Endothelial cell (in vitro differentiated cells): ENCODE measurements around the gene TKTL1. TPM values are rescaled to one million over a fixed set of nuclear protein-coding genes. Genes with fewer than 3 reads are reported as not detected.

Source experiments
- DNase-seq: peaks from one replicate; pipeline ENCODE4 v3.0.0; 2021; ENCODE audit warnings: low spot score
- H3K27ac Mint-ChIP-seq: one replicate; pipeline ENCODE4 v1.8.0; 2021; ENCODE audit warnings: mixed read lengths, inconsistent platforms; ENCODE audit not compliant: unreplicated experiment
- H3K27me3 Mint-ChIP-seq: one replicate; pipeline ENCODE4 v1.8.0; 2021; ENCODE audit warnings: mild to moderate bottlenecking, moderate library complexity, mixed read lengths, inconsistent platforms; ENCODE audit not compliant: unreplicated experiment
- H3K36me3 Mint-ChIP-seq: one replicate; pipeline ENCODE4 v1.8.0; 2021; ENCODE audit warnings: mild to moderate bottlenecking, low read depth, mixed read lengths, inconsistent platforms; ENCODE audit not compliant: unreplicated experiment
- H3K4me1 Mint-ChIP-seq: one replicate; pipeline ENCODE4 v1.8.0; 2021; ENCODE audit warnings: mild to moderate bottlenecking, mixed read lengths, inconsistent platforms; ENCODE audit not compliant: unreplicated experiment
- H3K4me3 Mint-ChIP-seq: one replicate; pipeline ENCODE4 v1.8.0; 2021; ENCODE audit warnings: mild to moderate bottlenecking, mixed read lengths, inconsistent platforms; ENCODE audit not compliant: unreplicated experiment
- H3K9me3 Mint-ChIP-seq: one replicate; pipeline ENCODE4 v1.8.0; 2021; ENCODE audit warnings: mixed read lengths, inconsistent platforms; ENCODE audit not compliant: unreplicated experiment
- CTCF ChIP-seq: fragments of 200-600 bp; sonication (generic); IDR thresholded peaks from one replicate; pipeline ENCODE4 v1.5.0; 2021; ENCODE audit warnings: antibody characterized with exemption; ENCODE audit not compliant: unreplicated experiment
- total RNA-seq: library from RNA; stranded (reverse); fragmentation: NEBNext Ultra II Directional; extraction: Animal tissue kit (Norgen Biotek cat#: 25700); gene quantifications from one replicate; pipeline ENCODE4 v1.2.1, GENCODE V29; 2021; ENCODE audit not compliant: unreplicated experiment

TKTL1 gene
- total RNA-seq, 1 donor from 2014 or later, result 7.1 TPM

GRCh38 chrX:154372612-154373022 is 77.0 kb downstream of the TKTL1 start:
- no peak for DNase-seq
- H3K4me1 Mint-ChIP-seq, result no peaks in the 10 kb centered on the region
- H3K9me3 Mint-ChIP-seq, result no peaks in the 10 kb centered on the region
- TF ChIP-seq CTCF, result no peak
- no peaks in the 10 kb centered on the region for H3K36me3 Mint-ChIP-seq
- peak overlapping the region; percentile 62 for H3K4me3 Mint-ChIP-seq
- no peak overlapping the region for H3K27ac Mint-ChIP-seq
- H3K27me3 Mint-ChIP-seq, result peaks cover 2% of the 10 kb centered on the region

- Mint-ChIP-seq H3K4me3 (peak overlapping the region; percentile 21), H3K27me3 (peaks cover 2% of the 10 kb centered on the region), H3K4me1 (no peaks in the 10 kb centered on the region), H3K36me3 (no peaks in the 10 kb centered on the region), H3K9me3 (no peaks in the 10 kb centered on the region), H3K27ac (no peak overlapping the region)
- TF ChIP-seq CTCF, result no peak
- DNase-seq, result peak; percentile 61
Measured at GRCh38 chrX:154373340-154374306, 78.0 kb downstream of the TKTL1 start.

- H3K4me1 Mint-ChIP-seq, result no peaks in the 10 kb centered on the region
- no peak within 1 kb of the TSS for H3K27ac Mint-ChIP-seq
- no peaks in the 10 kb centered on the region for H3K9me3 Mint-ChIP-seq
- H3K27me3 Mint-ChIP-seq, result peaks cover 2% of the 10 kb centered on the region
- H3K4me3 Mint-ChIP-seq, result peak within 1 kb of the TSS; percentile 21
- no peaks in the 10 kb centered on the region for H3K36me3 Mint-ChIP-seq
- peak; percentile 19 for DNase-seq
- no peak for TF ChIP-seq CTCF
Measured at GRCh38 chrX:154374313-154375155, 78.9 kb downstream of the TKTL1 start, which contains the start of gene FLNA. TSS of gene FLNA (minus strand) at chrX:154374634. CDS start at chrX:154371245, 3,389 bp downstream.

GRCh38 chrX:154375156-154375504 is 79.5 kb downstream of the TKTL1 start:
- Mint-ChIP-seq H3K4me1 (peaks cover 2% of the 10 kb centered on the region), H3K4me3 (no peak overlapping the region), H3K9me3 (no peaks in the 10 kb centered on the region), H3K27ac (no peak overlapping the region), H3K36me3 (no peaks in the 10 kb centered on the region), H3K27me3 (peaks cover 2% of the 10 kb centered on the region)
- no peak for TF ChIP-seq CTCF
- DNase-seq, result no peak
